Esophagus squamous epithelium (tissue), 4 donors: ENCODE measurements around the gene RPL28.

ENCODE experiments used
- POLR2A ChIP-seq, 4 donors: fragments of 450-650 bp; IDR thresholded peaks; one replicate each; pipeline ENCODE4 v1.6.1; 2017; ENCODE audit warnings: antibody characterized with exemption in 4 of 4, mild to moderate bottlenecking in 4 of 4, moderate library complexity in 3 of 4
- TF ChIP-seq, protein P1 (sequence below), 6 experiments: fragments of 450-650 bp in 4 of 6; fragments of 200-600 bp in 2 of 6; sonication (generic) in 2 of 6; IDR thresholded peaks; one replicate each; pipeline ENCODE4 v1.5.1; 2016 to 2019; ENCODE audit warnings: antibody characterized with exemption in 6 of 6, mild to moderate bottlenecking in 4 of 6, moderate library complexity in 4 of 6

GRCh38 chr19:55447421-55448174 is 61.9 kb downstream of the RPL28 start:
- TF ChIP-seq, protein P1, sequence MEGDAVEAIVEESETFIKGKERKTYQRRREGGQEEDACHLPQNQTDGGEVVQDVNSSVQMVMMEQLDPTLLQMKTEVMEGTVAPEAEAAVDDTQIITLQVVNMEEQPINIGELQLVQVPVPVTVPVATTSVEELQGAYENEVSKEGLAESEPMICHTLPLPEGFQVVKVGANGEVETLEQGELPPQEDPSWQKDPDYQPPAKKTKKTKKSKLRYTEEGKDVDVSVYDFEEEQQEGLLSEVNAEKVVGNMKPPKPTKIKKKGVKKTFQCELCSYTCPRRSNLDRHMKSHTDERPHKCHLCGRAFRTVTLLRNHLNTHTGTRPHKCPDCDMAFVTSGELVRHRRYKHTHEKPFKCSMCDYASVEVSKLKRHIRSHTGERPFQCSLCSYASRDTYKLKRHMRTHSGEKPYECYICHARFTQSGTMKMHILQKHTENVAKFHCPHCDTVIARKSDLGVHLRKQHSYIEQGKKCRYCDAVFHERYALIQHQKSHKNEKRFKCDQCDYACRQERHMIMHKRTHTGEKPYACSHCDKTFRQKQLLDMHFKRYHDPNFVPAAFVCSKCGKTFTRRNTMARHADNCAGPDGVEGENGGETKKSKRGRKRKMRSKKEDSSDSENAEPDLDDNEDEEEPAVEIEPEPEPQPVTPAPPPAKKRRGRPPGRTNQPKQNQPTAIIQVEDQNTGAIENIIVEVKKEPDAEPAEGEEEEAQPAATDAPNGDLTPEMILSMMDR (IDR thresholded peaks at IDR 0.05), result no peak
- TF ChIP-seq POLR2A (IDR thresholded peaks at IDR 0.05), result no peak
